ENCODE data around the gene RSPH1. TPM values are rescaled to one million over a fixed set of nuclear protein-coding genes. Genes with fewer than 3 reads are reported as not detected.
A peak's percentile ranks its signal among the peaks of the same experiment; 100 is the strongest.

RSPH1 gene
- total and polyA plus RNA-seq, 2 of the 8 experiments (the other 6 are each of a cell fraction or from before 2014, with no cell fraction given), result 0.24 TPM; not detected in 1

- TF ChIP-seq POLR2A (IDR thresholded peaks at IDR 0.05; ENCODE audit: control extremely low read depth in 1 of 2, low read depth in 2 of 2, low read length in 2 of 2), result peak; percentile 37 to 86
- no peak for TF ChIP-seq SIX5 (IDR thresholded peaks at IDR 0.05; ENCODE audit: low read depth, low read length)
- TF ChIP-seq TBP (IDR thresholded peaks at IDR 0.05; ENCODE audit: low read depth, low read length), result peak; percentile 63; the same call in 1 of the 2 replicates
- 0 out of 2 replicates have a peak, but pooled peaks have one; percentile 6 for TF ChIP-seq TCF12 (IDR thresholded peaks at IDR 0.05; ENCODE audit: low read depth, low read length)
- TF ChIP-seq KDM4A (IDR thresholded peaks at IDR 0.05; ENCODE audit: low read depth, low read length, severe bottlenecking), result peak; percentile 80
- peak; percentile 85 for TF ChIP-seq SP1 (IDR thresholded peaks at IDR 0.05; ENCODE audit: low read depth, low read length)
- peak; percentile 89 for TF ChIP-seq CREB1 (IDR thresholded peaks at IDR 0.05)
- peak; percentile 73 for TF ChIP-seq ASH2L (IDR thresholded peaks at IDR 0.05; ENCODE audit: low read length)
- TF ChIP-seq HDAC2 (IDR thresholded peaks at IDR 0.05; ENCODE audit: borderline replicate concordance in 1 of 2, low read depth in 2 of 2, low read length in 2 of 2), result peak; percentile 33 to 35; a peak in 2 of 4 replicates
- no peak for TF ChIP-seq POU5F1 (IDR thresholded peaks at IDR 0.05; ENCODE audit: low read depth, low read length)
- no peak for TF ChIP-seq YY1 (IDR thresholded peaks at IDR 0.05; ENCODE audit: low read depth, low read length)
- no peak for TF ChIP-seq SRF (IDR thresholded peaks at IDR 0.05; ENCODE audit: low read depth, low read length)
- peak in 1 of 2 experiments; percentile 19; a peak in 2 of 4 replicates for TF ChIP-seq RAD21 (IDR thresholded peaks at IDR 0.05 in 1 of 2, conservative IDR thresholded peaks at IDR 0.05 in 1 of 2; ENCODE audit: low read depth in 2 of 2, low read length in 2 of 2)
- TF ChIP-seq SUZ12 (IDR thresholded peaks at IDR 0.05; ENCODE audit: low read length), result no peak
- peak; percentile 85 for TF ChIP-seq PHF8 (conservative IDR thresholded peaks at IDR 0.05; ENCODE audit: low read depth, low read length)
- TF ChIP-seq, protein P1, sequence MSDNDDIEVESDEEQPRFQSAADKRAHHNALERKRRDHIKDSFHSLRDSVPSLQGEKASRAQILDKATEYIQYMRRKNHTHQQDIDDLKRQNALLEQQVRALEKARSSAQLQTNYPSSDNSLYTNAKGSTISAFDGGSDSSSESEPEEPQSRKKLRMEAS (IDR thresholded peaks at IDR 0.05), result peak; percentile 65
- no peak for TF ChIP-seq FOSL1 (IDR thresholded peaks at IDR 0.05; ENCODE audit: insufficient read depth, low read depth, low read length)
- TF ChIP-seq RFX5 (IDR thresholded peaks at IDR 0.05; ENCODE audit: borderline replicate concordance, low read depth, low read length), result 0 out of 2 replicates have a peak, but pooled peaks have one; percentile 38
- TF ChIP-seq CTCF (IDR thresholded peaks at IDR 0.05; ENCODE audit: control extremely low read depth in 1 of 3, insufficient read depth in 1 of 3, low read depth in 1 of 3, low read length in 3 of 3), result no peak
- peak; percentile 53; the same call in 1 of the 2 replicates for TF ChIP-seq POLR2AphosphoS5 (IDR thresholded peaks at IDR 0.05; ENCODE audit: low read depth, low read length)
These were observed at the start of gene RSPH1 (continued) for GRCh38 chr21:42496120-42496838.

Data from H1 (cell line).